GM19035 (cell line): ENCODE data around the gene IFT88.

ENCODE experiments used
- ATAC-seq: cut with Tn5 transposase; IDR thresholded peaks from one replicate; pipeline ENCODE4 v1.9.1; 2021; ENCODE audit not compliant: unreplicated experiment

The IFT88 gene, protein sequence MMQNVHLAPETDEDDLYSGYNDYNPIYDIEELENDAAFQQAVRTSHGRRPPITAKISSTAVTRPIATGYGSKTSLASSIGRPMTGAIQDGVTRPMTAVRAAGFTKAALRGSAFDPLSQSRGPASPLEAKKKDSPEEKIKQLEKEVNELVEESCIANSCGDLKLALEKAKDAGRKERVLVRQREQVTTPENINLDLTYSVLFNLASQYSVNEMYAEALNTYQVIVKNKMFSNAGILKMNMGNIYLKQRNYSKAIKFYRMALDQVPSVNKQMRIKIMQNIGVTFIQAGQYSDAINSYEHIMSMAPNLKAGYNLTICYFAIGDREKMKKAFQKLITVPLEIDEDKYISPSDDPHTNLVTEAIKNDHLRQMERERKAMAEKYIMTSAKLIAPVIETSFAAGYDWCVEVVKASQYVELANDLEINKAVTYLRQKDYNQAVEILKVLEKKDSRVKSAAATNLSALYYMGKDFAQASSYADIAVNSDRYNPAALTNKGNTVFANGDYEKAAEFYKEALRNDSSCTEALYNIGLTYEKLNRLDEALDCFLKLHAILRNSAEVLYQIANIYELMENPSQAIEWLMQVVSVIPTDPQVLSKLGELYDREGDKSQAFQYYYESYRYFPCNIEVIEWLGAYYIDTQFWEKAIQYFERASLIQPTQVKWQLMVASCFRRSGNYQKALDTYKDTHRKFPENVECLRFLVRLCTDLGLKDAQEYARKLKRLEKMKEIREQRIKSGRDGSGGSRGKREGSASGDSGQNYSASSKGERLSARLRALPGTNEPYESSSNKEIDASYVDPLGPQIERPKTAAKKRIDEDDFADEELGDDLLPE

DNA sequence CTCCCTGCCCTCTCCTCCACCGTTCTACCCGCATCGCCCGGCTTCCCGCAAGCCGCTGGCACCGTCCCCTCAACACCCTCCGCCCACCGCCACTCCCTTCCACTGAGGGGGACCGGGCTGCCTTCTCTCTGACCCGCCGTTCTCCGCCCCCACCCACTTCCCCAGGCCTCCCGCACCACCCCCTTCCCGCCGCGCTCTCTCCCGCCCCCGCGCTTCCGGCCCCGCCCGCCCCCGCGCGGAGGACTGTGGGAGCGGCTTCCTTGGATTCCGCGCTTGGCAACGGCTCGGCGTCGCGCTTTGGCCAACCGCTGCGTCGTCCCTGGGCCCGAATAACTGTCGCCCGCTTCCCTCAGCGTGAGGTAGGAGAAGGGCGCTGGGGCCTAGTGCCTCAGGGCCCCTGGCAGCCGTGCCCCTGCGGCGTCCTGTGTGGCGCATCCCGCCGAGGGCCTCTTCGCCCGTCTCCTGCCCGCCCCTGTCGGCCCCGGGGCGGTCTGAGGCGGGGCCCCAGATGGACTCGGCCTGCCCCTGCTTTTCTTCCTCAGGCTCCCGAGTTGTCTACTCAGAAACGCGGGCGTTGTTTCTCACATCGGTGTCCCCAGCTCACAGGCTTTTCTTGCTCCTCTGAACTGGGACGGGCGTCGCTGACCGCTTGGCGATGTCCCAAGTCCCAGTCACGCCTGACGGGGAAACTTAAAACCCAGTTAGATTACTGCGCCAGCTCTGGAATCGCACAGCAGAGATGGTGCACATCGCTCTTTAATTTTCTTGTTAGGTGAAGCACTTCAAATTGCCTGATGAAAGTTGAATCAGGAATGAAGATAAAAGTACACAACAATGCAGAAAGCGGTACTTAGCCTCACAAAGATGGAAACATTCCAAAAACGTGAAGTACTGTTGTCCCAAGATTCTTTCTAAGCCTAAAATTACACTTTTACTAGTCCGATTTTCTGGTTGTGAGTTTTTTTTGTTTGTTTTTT lies at the start of gene IFT88:
Gene IFT88 (plus strand): TSS at position 260 of the 977 bp plus-strand sequence. CDS start 7,229 bp downstream, outside the sequence.
- ATAC-seq: peak; percentile 91

DNA sequence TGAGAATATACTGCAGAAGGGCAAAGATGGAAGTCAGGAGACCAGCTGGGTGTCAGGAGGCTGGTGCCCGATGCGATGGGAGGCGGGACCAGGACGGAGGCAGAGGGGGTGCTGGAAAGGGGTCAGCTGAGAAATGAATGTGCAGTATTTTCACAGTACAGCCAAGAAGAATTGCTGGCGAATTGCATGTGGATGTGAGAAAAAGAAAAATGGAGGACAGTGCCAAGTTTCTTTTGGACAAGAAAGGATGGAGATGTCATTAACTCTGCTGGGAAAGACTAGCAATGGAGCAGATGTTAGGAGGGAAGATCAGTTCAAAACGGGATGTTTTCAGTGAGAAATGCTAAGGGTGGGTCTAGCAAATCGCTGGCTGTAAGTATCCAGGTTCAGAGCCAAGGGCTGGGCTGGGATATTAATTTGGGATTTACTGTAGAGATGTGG lies 48.3 kb upstream of the IFT88 start:
- ATAC-seq: no peak

DNA sequence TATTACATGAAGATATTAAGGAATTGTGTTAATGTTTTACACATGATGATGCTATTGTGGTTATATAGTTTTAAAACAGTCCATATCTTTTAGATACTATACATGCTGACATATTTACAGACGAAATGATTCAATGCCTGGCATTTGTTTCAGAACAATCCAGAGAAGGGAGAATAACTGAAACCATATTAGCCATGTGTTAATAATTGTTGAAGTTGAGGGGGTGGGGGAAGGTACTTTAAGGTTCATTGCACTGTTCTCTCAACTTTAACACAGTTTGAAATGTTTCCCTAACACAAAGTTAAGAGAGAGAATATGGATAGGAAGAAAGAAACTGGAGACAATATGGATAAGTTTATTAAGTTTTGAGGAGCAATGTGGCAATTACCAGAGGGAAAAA lies 47.1 kb upstream of the IFT88 start:
- no peak for ATAC-seq

DNA sequence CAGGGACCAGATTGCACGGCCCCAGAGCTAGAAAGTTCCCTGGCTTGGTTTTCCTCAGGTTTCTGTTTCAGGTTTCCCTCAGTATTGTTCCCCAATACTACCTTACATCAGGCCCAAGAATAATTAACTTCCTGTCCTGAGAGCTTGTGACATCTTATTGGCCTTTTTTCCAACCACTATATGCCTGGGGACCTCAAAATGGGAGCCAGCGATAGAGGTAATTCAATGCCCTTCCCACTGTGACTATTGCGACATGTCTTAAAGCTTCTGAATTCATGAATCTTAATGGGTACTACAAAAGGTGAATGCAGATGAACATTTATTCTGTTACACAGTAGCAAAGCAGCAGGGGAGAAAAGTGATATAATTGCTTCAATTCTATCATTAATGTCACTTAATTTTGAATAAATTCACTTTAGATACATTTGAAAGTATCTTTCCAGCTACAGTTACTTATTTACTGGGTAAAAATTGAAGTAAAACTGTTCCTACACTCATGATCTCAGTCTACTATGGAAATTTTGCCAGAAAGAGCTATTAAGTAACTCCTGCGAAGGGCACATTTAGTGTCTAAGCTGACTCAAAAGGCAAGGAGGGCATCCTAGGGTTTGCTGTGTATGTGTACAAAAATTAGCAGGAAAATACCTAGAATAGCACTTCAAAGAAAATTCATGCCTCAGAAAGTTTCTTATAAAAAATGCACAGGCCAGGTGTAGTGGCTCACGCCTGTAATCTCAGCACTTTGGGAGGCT lies 45.4 kb upstream of the IFT88 start:
- ATAC-seq: no peak

DNA sequence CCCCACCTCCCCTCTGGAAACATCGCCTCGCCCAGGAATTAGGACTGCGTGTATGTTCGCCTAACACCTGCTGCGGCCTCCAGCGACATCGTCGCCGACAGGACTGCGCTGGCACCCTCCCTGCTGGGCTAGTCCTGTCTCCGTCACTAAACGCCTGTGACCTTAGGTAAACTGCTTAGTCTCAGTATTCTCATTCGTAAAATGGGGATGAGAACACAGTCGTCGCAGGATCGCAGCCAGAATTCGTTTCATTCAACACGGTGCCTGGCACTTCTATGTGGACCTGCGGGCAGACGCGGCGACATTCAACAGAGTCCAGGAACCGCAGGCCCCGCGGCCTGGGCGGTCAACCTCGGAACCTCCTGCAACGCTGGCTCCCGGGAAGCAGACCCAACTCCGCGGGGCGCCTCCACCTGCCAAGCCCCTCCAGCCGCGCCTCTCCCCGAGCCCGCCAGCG lies 41.8 kb upstream of the IFT88 start:
- peak; percentile 35 for ATAC-seq

DNA sequence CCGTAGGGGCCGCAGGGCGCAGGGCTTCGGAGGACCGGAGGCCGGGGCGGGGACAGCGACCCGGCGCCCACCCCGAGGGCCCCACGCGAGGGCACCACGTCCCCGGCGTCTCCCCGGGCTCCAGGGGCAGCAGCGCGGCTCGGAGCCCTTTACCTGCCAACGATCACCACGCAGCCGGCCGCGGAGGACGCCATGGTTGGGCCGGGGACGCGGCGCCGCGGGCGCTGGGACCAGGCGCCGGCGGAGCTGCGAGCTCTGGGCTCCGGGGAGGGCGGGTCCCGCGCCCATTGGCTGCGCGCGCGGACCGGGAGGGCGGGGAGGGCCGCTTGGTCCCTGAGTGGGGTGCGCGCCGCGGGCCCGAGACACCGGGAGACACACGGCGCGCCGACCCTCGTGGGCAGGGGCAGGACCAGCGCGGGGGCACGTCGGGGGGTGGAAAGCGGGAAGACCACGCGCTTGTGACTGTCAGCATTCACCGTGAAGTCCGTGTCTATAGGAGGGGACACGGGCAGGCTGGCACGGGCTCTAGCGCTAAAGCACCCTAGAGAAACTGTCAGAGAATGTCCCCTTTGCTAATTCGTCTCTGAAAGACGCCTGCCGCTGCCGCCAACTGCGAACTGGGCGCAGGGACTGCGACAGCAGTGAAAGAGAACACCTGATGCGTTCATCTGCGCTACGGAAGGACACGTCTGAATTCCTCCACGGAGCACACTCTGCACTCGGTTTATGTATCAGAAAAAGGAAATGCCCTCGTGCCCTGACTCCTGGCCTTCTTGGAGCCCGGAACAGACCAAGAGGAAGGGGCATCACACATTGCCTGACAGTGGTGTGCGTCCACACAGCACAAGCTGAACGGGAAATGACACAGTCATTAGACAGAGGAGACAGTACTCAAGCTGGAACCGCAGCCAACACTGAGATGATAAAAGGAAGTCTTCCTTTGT lies 41.1 kb upstream of the IFT88 start, which contains the start of gene CRYL1:
Gene CRYL1 (minus strand): TSS at position 257 of the 944 bp plus-strand sequence. CDS start 63 bp downstream, at position 194.
- ATAC-seq: peak; percentile 90

DNA sequence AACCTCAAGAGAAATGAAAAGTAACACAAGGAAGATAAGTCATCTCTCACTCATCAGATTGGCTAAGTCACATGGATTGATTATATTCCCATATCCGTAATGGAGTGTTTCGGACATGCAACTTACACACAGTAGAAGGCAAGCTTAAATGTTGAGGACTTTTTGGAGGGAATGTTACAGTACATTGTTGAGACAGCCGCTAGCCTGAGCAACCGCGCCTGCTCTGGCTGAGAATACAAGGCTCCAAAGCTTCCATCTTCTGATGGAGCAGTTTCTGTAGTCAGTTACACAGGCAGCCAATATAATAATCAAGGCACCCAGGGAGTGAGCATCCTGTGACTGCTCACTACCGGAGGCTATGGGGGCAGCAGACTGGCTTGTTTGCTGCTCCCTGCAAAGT lies 40.3 kb upstream of the IFT88 start:
- ATAC-seq: no peak

DNA sequence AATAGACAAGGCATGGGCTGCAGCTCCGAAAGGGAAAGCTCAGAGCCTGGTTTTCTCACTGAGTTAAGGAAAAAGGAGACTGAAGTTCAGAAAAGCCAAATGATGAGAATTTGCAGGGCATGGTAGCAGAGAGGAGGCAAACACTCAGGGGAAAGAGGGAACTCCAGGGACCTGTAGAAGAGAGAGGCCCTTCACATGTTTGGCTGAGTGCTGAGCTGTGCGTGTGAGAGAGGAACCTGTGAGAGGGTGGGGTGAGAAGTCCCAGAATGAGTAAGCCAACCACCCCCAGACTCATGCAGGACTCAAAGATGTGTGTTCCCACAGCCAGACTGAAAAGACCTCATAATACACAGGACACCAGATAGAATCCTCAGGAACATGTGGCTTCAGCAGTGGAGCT lies 38.5 kb upstream of the IFT88 start:
- ATAC-seq: no peak

DNA sequence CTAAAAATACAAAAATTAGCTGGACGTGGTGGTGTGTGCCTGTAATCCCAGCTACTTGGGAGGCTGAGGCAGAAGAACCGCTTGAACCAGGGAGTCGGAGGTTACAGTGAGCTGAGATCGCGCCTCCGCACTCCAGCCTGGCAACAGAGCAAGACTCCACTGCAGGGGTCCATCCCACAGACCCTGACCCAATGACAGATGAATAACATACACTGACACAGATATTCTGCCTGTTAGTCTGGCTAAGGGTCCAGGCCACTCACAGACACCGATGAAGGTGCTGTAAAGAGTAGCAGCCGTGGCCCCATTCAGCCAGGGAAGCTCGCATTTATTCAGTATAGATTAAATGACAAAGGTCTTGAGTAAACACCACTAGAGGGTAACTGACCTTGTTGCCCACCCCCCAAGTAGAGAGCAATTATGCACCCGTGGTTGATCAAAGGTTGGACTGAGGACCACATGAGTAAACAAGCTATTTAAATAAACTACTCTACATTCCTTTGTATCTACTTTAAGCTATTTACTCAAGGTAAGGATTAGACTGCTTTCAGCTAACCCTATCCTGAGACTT lies 32.8 kb upstream of the IFT88 start:
- ATAC-seq: no peak

DNA sequence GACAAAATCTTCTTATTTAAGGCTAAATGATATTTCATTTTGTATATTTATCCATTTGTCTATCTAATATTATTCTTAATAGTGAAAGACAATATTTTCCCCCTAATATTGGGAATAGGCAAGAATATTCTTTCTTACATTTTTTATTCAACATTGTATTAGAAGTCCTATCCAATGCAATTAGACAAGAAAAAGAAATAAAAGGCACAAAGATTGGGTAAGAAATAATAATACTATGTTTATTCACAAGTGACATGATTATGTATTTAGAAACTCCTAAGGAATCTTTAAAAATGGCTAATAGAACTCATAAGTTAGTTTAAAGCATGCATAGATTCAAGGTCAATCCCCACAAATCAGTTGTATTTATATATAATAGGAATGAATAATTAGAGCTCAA lies 30.0 kb upstream of the IFT88 start:
- ATAC-seq: no peak

DNA sequence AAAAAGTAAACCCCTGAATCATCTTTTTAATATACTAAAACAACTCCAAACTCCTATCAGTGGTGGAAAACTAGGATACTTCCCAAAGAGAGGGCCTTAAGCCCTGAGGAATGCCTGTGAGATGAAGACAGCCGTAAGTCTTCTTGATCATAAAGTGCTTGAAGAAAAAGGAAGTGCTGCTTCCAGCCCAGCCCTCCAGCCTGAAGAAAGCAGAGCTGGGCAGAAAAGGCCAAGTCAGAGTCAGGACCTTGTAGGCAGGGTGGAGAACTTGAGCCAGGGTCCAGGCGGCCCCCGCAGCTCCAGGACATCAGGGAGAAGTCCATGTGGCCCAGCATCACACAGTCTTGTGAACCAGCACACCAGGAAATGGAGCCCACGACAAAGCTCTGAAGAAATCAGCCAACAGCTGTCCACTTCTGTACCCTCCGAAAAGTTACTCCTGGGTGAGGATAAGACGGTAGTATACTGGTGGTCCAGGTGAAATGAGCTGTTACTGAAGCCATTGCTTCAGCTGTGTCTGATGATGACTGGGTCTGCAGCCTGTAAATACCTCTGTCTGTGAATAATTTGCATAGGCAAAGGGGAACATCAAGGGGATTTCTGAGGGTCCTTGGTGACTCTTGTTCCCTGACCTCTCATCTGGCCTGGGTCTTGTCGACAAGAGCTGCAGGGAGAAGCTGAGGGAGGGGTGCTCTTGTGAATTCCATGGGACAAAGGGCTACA lies 22.6 kb upstream of the IFT88 start:
- no peak for ATAC-seq

DNA sequence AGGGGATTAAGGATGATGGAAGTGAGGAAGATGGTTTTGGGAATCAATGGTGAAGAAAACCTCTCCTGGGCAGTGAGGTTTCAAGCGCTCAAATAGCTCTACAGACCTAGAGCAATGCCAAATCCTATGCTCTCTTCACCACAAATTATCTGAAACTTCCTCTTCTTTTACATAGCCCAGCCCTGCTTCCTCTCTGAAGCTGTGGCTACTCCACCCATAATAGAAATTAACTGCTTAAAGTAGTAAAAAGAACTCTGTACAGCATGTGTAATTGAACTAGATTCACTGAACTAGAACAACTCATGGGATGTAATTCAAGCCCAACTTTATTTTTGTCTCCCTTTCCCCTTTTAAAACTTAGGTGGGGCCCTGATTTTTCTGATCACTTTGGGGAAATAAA lies 20.4 kb upstream of the IFT88 start:
- ATAC-seq: no peak

DNA sequence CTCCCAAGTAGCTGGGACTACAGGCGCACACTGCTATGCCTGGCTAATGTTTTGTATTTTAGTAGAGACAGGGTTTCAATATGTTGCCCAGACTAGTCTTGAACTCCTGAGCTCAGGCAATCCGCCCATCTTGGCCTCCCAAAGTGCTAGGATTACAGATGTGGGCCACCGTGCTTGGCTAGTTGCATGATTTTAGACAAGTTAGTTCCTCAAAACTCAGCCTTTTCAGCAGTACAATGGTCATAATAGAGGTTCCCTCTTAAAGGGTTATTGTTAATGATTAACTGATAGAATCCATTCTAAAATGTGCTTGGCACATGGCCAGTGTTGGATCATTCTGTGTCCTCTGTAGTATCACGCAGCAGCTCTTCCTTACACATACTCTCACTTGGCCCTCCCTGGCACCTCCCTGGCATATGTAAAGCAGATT lies 19.5 kb upstream of the IFT88 start:
- no peak for ATAC-seq

DNA sequence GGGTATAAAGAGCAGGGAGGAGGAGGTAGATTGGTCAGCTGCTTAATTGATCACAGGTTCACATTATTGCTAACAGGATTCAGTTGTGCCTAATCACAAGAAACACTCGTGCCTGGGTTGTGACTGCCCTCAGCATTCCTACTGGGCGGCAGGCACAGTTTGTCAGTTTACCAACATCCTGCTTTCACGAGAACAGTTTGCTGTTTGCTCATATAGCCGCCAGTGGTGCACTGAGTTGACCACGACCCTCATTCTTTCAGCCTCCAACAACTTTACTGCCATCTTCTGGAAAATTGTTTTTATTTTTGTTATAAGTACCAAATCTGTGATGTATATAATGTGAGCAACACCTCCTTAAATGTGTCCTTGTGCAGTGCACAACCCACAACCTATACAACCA lies 16.2 kb upstream of the IFT88 start:
- no peak for ATAC-seq

DNA sequence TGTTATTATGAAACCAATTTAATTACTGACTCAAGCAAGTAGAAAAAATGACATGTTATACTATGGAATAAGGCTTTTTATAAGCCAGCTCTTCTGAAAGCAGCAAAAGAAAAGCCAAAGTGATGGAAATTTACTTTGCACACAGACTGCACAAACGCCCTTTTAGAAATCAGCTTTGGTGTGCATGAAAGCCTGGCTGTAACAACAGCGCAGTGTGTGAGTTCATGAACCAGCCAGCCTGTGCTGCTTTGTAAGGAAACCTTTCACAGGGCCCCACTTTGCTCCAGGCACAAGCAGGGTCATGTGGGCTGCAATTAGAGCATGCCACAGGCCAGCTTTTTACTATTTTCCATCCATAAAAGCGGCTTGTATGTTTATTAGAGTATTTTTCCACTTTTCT lies 13.6 kb upstream of the IFT88 start:
- no peak for ATAC-seq

DNA sequence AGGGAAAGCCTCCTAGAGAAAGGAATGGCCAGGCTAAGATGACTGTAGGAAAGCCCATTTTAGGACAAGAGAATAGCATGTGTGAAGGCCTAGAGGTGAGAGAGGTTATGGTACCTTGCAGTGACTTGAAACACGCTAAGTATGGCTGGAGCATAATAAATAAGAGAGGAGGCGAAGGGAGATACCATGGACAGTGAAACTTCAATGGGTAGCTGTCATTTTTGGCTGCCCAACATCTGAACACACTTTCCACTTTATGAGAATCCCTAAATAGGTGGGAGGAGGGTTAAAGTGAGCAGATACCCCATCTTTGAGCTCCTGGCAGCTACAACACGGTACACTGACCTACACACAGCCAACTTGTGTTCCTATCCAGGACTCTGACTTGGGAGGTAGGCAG lies 8.0 kb upstream of the IFT88 start:
- ATAC-seq: no peak

DNA sequence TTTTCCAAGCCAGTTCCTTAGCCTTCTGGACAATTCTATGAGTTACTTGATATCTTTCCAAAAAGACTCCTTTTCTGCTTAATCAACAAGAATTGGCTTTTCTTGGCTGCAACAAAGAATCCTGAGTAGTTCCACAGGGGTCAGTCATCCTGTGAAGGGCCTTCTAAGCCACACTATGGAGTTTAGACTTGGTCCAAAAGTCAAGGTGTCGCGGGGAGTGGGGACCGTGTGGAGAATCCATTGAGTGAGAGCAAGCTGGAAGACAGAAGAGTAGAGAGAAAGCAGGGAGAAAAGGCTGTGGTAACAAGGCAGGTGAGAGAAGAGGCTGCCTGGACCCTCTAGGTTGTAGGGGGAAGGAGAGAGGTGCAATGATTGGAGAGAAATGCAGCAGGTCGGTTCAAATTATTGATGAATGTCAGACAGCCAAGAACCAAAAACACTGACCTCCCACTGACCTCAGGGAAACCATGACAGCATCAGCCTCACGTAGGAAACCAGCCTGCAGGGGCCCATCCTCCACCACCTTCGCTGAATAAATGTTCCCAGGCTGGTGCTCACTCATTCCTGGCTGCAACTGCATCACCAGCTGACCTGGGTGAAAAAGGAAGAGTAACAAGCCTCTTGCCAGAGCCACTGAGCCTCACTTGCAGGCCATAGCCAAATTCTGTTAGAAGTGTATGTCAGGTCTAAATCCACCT lies 7.1 kb upstream of the IFT88 start:
- no peak for ATAC-seq
